H1 (cell line): Measurements from ENCODE around the gene SENP2. TPM values are rescaled to one million over a fixed set of nuclear protein-coding genes. Genes with fewer than 3 reads are reported as not detected.

Experiments
- CTCF ChIA-PET: fragments of 300-600 bp; sonication (Branson Sonifier 250); formaldehyde crosslinking; loops from one replicate; lab custom pipeline; 2021; ENCODE audit not compliant: partially characterized antibody; lab: Charles Lee
- POLR2A ChIA-PET: fragments of 300-600 bp; sonication (Branson Sonifier 250); formaldehyde crosslinking; loops from one replicate; lab custom pipeline; 2021; ENCODE audit warnings: inconsistent platforms; ENCODE audit not compliant: partially characterized antibody; lab: Charles Lee
- DNase-seq, 2 experiments: peaks; one replicate each; pipeline versions ENCODE4 v3.0.0 to v3.0.0-alpha.2; 2010 to 2022; ENCODE audit warnings: low spot score in 2 of 2, low read depth in 1 of 2, mixed read lengths in 1 of 2
- FAIRE-seq: peaks from 2 replicates; lab custom pipeline; 2011; peaks lifted over from hg19 to GRCh38; lab: Jason Lieb, UNC
- H2AFZ ChIP-seq: 2 replicates; pipeline ENCODE4 v1.8.1; 2012; ENCODE audit warnings: low read length, inconsistent platforms
- H2AK5ac ChIP-seq: 2 replicates; pipeline ENCODE4 v1.6.1; 2013; ENCODE audit warnings: low read depth, low read length
- H2BK120ac ChIP-seq: replicated peaks from 2 replicates; pipeline ENCODE3; 2013; ENCODE audit warnings: low read depth, low read length, inconsistent platforms
- H2BK12ac ChIP-seq: 2 replicates; pipeline ENCODE4 v1.6.1; 2013; ENCODE audit warnings: low read depth, low read length
- H2BK15ac ChIP-seq: 2 replicates; pipeline ENCODE4 v1.6.1; 2013; ENCODE audit warnings: low read length
- H2BK20ac ChIP-seq: 2 replicates; pipeline ENCODE4 v1.6.1; 2013; ENCODE audit warnings: low read length
- H2BK5ac ChIP-seq: 2 replicates; pipeline ENCODE4 v1.6.1; 2013; ENCODE audit warnings: low read depth, low read length
- H3K14ac ChIP-seq: 2 replicates; pipeline ENCODE4 v1.6.1; 2013; ENCODE audit warnings: inconsistent platforms; ENCODE audit not compliant: insufficient read length
- H3K18ac ChIP-seq: 2 replicates; pipeline ENCODE4 v1.6.1; 2013; ENCODE audit warnings: low read length; ENCODE audit errors: extremely low read depth
- H3K23ac ChIP-seq: 2 replicates; pipeline ENCODE4 v1.6.1; 2013; ENCODE audit warnings: inconsistent platforms; ENCODE audit not compliant: insufficient read length
- H3K23me2 ChIP-seq: 2 replicates; pipeline ENCODE4 v1.6.1; 2013; ENCODE audit warnings: low read depth, low read length
- H3K27ac ChIP-seq: 2 replicates; pipeline ENCODE4 v1.6.1; 2011; ENCODE audit warnings: low read depth, low read length, inconsistent platforms
- H3K27me3 ChIP-seq, 4 experiments: replicated peaks in 1 of 4; 1 replicate in 1 of 4; 2 replicates in 3 of 4; pipeline versions ENCODE4 v1.6.1 to v1.8.1; 2011 to 2013; ENCODE audit warnings: low read length in 3 of 4, mild to moderate bottlenecking in 3 of 4, inconsistent platforms in 2 of 4, mixed read lengths in 2 of 4, moderate library complexity in 1 of 4; ENCODE audit not compliant: control insufficient read depth in 3 of 4, insufficient read depth in 3 of 4; ENCODE audit errors: extremely low read depth in 1 of 4
- H3K36me3 ChIP-seq, 4 experiments: 2 replicates each; pipeline versions ENCODE4 v1.6.1 to v1.8.1; 2011 to 2013; ENCODE audit warnings: mild to moderate bottlenecking in 4 of 4, low read length in 3 of 4, moderate library complexity in 2 of 4, control low read depth in 1 of 4, inconsistent platforms in 1 of 4; ENCODE audit not compliant: insufficient read depth in 4 of 4, control insufficient read depth in 2 of 4
- H3K4ac ChIP-seq: replicated peaks from 2 replicates; pipeline ENCODE3; 2013; ENCODE audit warnings: low read length, low read depth, mixed read lengths, inconsistent platforms; ENCODE audit not compliant: insufficient read length
- H3K4me1 ChIP-seq, 4 experiments: replicated peaks in 1 of 4; 1 replicate in 1 of 4; 2 replicates in 3 of 4; pipeline versions ENCODE4 v1.6.1 to v1.8.1; 2011 to 2013; ENCODE audit warnings: low read length in 3 of 4, inconsistent platforms in 2 of 4, mixed read lengths in 1 of 4; ENCODE audit not compliant: insufficient read depth in 4 of 4, control insufficient read depth in 3 of 4
- H3K4me2 ChIP-seq, 2 experiments: 2 replicates each; pipeline versions ENCODE4 v1.6.1 to v1.8.1; 2011 to 2013; ENCODE audit warnings: low read depth in 2 of 2, low read length in 2 of 2, control low read depth in 1 of 2, inconsistent platforms in 1 of 2, mild to moderate bottlenecking in 1 of 2; ENCODE audit not compliant: insufficient read depth in 1 of 2
- H3K4me3 ChIP-seq, 4 experiments: fragments of 200-600, 300-600 bp in 1 of 4; sonication (generic), shearing (Covaris generic), sonication (Bioruptor Twin) in 1 of 4; 2 replicates each; pipeline versions ENCODE4 v1.5.1 to v1.8.1; 2011 to 2016; ENCODE audit warnings: low read length in 4 of 4, low read depth in 3 of 4, control low read depth in 2 of 4, inconsistent platforms in 2 of 4, mild to moderate bottlenecking in 2 of 4, mixed read lengths in 1 of 4, moderate library complexity in 1 of 4; ENCODE audit not compliant: insufficient read depth in 2 of 4; ENCODE audit errors: extremely low read depth in 1 of 4
- H3K56ac ChIP-seq: replicated peaks from 2 replicates; pipeline ENCODE3; 2013; ENCODE audit warnings: low read depth, mild to moderate bottlenecking, mixed read lengths, low read length, inconsistent platforms; ENCODE audit not compliant: insufficient read length
- H3K79me1 ChIP-seq: 2 replicates; pipeline ENCODE4 v1.6.1; 2013; ENCODE audit warnings: low read depth, low read length, control low read depth
- H3K79me2 ChIP-seq, 2 experiments: 2 replicates each; pipeline versions ENCODE4 v1.6.1 to v1.8.1; 2012 to 2013; ENCODE audit warnings: low read length in 2 of 2, mild to moderate bottlenecking in 2 of 2, inconsistent platforms in 1 of 2; ENCODE audit not compliant: insufficient read depth in 2 of 2, control insufficient read depth in 1 of 2
- H3K9ac ChIP-seq, 4 experiments: replicated peaks in 1 of 4; 1 replicate in 1 of 4; 2 replicates in 3 of 4; pipeline versions ENCODE4 v1.6.1 to v1.8.1; 2011 to 2013; ENCODE audit warnings: low read depth in 3 of 4, low read length in 3 of 4, control low read depth in 2 of 4, mild to moderate bottlenecking in 2 of 4, moderate library complexity in 2 of 4, inconsistent platforms in 1 of 4; ENCODE audit errors: extremely low read depth in 1 of 4
- H3K9me3 ChIP-seq, 2 experiments: 2 replicates each; pipeline versions ENCODE4 v1.6.1 to v1.8.1; 2012 to 2013; ENCODE audit warnings: mild to moderate bottlenecking in 2 of 2, moderate library complexity in 2 of 2, control low read depth in 1 of 2, inconsistent platforms in 1 of 2, low read depth in 1 of 2, low read length in 1 of 2, mixed read lengths in 1 of 2; ENCODE audit not compliant: insufficient read depth in 2 of 2
- H4K20me1 ChIP-seq, 2 experiments: replicated peaks in 1 of 2; 2 replicates each; pipeline versions ENCODE3 to v1.8.1; 2011 to 2013; ENCODE audit warnings: inconsistent platforms in 2 of 2, low read length in 2 of 2, mild to moderate bottlenecking in 1 of 2; ENCODE audit not compliant: insufficient read depth in 2 of 2, control insufficient read depth in 1 of 2
- H4K5ac ChIP-seq: 2 replicates; pipeline ENCODE4 v1.6.1; 2013; ENCODE audit warnings: low read length, low read depth, mixed read lengths, inconsistent platforms; ENCODE audit not compliant: insufficient read length
- H4K8ac ChIP-seq: 2 replicates; pipeline ENCODE4 v1.8.0; 2013; ENCODE audit warnings: mild to moderate bottlenecking, moderate library complexity, low read length, inconsistent platforms; ENCODE audit not compliant: insufficient read depth; ENCODE audit errors: extremely low read depth
- H4K91ac ChIP-seq: replicated peaks from 2 replicates; pipeline ENCODE3; 2013; ENCODE audit warnings: low read length, mixed read lengths, inconsistent platforms; ENCODE audit not compliant: insufficient read length
- FOSL1 ChIP-seq: IDR thresholded peaks from 2 replicates; pipeline ENCODE4 v1.6.1; 2011; ENCODE audit warnings: mild to moderate bottlenecking, low read depth, low read length, moderate library complexity; ENCODE audit not compliant: insufficient read depth
- HDAC2 ChIP-seq, 2 experiments: fragments of 300-600 bp in 1 of 2; sonication (generic) in 1 of 2; IDR thresholded peaks; 2 replicates each; pipeline ENCODE4 v1.6.1; 2011 to 2012; ENCODE audit warnings: low read depth in 2 of 2, low read length in 2 of 2, mild to moderate bottlenecking in 2 of 2, moderate library complexity in 2 of 2, borderline replicate concordance in 1 of 2, inconsistent platforms in 1 of 2
- RBBP5 ChIP-seq: IDR thresholded peaks from 2 replicates; pipeline ENCODE4 v1.7.1; 2012; ENCODE audit warnings: low read depth, mild to moderate bottlenecking, inconsistent platforms, low read length, moderate library complexity, borderline replicate concordance
- RXRA ChIP-seq: IDR thresholded peaks from 2 replicates; pipeline ENCODE4 v1.6.1; 2011; ENCODE audit warnings: low read depth, mild to moderate bottlenecking, low read length, moderate library complexity; ENCODE audit not compliant: insufficient read depth
- TBP ChIP-seq: IDR thresholded peaks from 2 replicates; pipeline ENCODE4 v1.6.1; 2011; ENCODE audit warnings: low read depth, low read length, improper control_type of control experiment
- WGBS, 2 experiments: shearing (Covaris generic) in 1 of 2; methylation state at CpG; one replicate each; pipeline versions ENCODE4 v1.1.6 to v1.1.7; 2013 to 2015; ENCODE audit warnings: low lambda C conversion rate in 2 of 2, mixed read lengths in 2 of 2, inconsistent platforms in 1 of 2, low coverage in 1 of 2, missing lambda C conversion rate in 1 of 2; ENCODE audit not compliant: insufficient replicate concordance in 2 of 2, insufficient coverage in 1 of 2, insufficient read length in 1 of 2; ENCODE audit errors: extremely low coverage in 1 of 2, missing lambda C conversion rate in 1 of 2; 5-methylcytosine and 5-hydroxymethylcytosine counted together
- polyA plus RNA-seq, 7 experiments: library from polyadenylated mRNA; depleted of rRNA in 3 of 7; stranded (reverse) in 5 of 7; unstranded in 2 of 7; fragments of >200 nt in 5 of 7; fragments of 200-250 nt in 2 of 7; gene quantifications; 1 replicate in 5 of 7; 2 replicates in 1 of 7; 4 replicates in 1 of 7; pipeline versions ENCODE4 v1.2.1 to v1.2.3, GENCODE V29; 2011 to 2013; ENCODE audit warnings: missing spikeins in 2 of 7, mixed read lengths in 2 of 7
- total RNA-seq: library from RNA; stranded (reverse); fragmentation: NEBNext Ultra II Directional; extraction: Animal tissue kit (Norgen Biotek cat#: 25700); gene quantifications from 2 replicates; pipeline ENCODE4 v1.2.1, GENCODE V29; 2021
- TF ChIP-seq, protein P1 (sequence below): IDR thresholded peaks from 2 replicates; pipeline ENCODE4 v1.6.1; 2012; ENCODE audit warnings: low read length, inconsistent platforms

Gene SENP2
- total and polyA plus RNA-seq, 2 of the 8 experiments (the other 6 are each of a cell fraction or from before 2014, with no cell fraction given), result 25.2 to 69.3 TPM

DNA sequence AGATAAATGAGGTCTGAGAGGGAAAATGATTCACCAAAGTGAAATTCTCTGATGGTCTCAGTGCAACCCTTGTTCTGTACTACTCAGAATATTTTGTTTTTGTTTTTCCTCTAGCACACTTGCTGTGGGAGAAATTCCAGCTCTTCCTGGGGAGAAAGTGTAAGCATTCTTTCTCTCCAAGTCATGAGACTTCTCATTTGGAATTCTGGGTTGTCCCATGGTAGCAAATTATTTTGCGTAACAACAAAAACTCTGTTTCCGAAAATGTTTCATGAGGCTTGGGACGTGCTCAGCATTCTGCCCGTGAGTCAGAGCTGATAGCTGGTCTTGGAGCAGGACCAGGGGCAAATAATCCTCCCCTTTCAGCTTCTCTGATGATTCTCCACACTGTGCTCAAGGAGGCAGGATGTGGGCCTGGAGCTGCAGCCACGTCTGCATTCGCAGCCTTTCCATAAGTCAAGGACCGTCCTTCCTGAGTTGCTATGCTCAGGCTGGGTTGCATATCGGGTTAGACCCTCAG lies 70.3 kb downstream of the SENP2 start:
- Histone ChIP-seq H2AFZ (no peak overlapping the region), H2AK5ac (no peak overlapping the region), H3K79me2 (no peaks in the 10 kb centered on the region), H4K5ac (no peak overlapping the region), H4K8ac (no peak overlapping the region), H2BK120ac (no peak overlapping the region), H3K4me2 (no peak overlapping the region), H3K14ac (no peak overlapping the region), H3K27me3 (no peaks in the 10 kb centered on the region), H3K36me3 (peaks cover 15 to 68% (median 42%) of the 10 kb centered on the region in 4 experiments), H2BK20ac (no peak overlapping the region), H3K4me1 (peaks cover 0 to 3% (median under 1%) of the 10 kb centered on the region in 4 experiments; a peak in 3 of 7 replicates), H2BK12ac (no peak overlapping the region), H3K9me3 (no peaks in the 10 kb centered on the region), H2BK15ac (no peak overlapping the region), H3K27ac (no peak overlapping the region), H3K4me3 (no peak overlapping the region), H3K9ac (no peak overlapping the region), H3K4ac (no peak overlapping the region), H3K23ac (no peak overlapping the region)
- 98% methylated on average over 8 of the region's 8 CpGs; no CpG with 5 or more reads in 1 of the 2 experiments for WGBS, 2 experiments
- POLR2A ChIA-PET, result interaction anchor here (0.6 to 2.1 kb wide), 4 partner anchors 8 to 232 kb away, joined by 3 to 5 read pairs (median 3); no protein-coding TSS in a partner anchor
- TF ChIP-seq HDAC2 (IDR thresholded peaks at IDR 0.05; ENCODE audit: borderline replicate concordance in 1 of 2, low read depth in 2 of 2, low read length in 2 of 2) (no peak), RBBP5 (no peak), FOSL1 (no peak), TBP (no peak), RXRA (no peak)
- TF ChIP-seq, protein P1, sequence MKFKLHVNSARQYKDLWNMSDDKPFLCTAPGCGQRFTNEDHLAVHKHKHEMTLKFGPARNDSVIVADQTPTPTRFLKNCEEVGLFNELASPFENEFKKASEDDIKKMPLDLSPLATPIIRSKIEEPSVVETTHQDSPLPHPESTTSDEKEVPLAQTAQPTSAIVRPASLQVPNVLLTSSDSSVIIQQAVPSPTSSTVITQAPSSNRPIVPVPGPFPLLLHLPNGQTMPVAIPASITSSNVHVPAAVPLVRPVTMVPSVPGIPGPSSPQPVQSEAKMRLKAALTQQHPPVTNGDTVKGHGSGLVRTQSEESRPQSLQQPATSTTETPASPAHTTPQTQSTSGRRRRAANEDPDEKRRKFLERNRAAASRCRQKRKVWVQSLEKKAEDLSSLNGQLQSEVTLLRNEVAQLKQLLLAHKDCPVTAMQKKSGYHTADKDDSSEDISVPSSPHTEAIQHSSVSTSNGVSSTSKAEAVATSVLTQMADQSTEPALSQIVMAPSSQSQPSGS, result no peak
- TF ChIP-seq, all 59 proteins: peak for 0
- DNase-seq (no peak), FAIRE-seq (no peak)
- Histone ChIP-seq H4K20me1 (no peaks in the 10 kb centered on the region), H3K23me2 (no peaks in the 10 kb centered on the region), H3K18ac (no peak overlapping the region), H3K79me1 (no peaks in the 10 kb centered on the region), H3K56ac (no peak overlapping the region), H4K91ac (no peak overlapping the region), H2BK5ac (no peak overlapping the region)
- CTCF ChIA-PET, result interaction anchor here (1.0 to 6.9 kb wide), 9 partner anchors 9 to 288 kb away, joined by 3 to 67 read pairs (median 4); no protein-coding TSS in a partner anchor
